HFFc6 (cell line): Measurements from ENCODE around the gene MARCHF3. TPM values are rescaled to one million over a fixed set of nuclear protein-coding genes. Genes with fewer than 3 reads are reported as not detected.

ENCODE experiments used
- DNase-seq: peaks from one replicate; pipeline ENCODE4 v3.0.0-alpha.2; 2018
- H3K27ac Mint-ChIP-seq: 2 replicates; pipeline ENCODE4 v1.8.0; 2020; ENCODE audit warnings: mild to moderate bottlenecking, mixed read lengths
- H3K27me3 Mint-ChIP-seq: 2 replicates; pipeline ENCODE4 v1.8.0; 2021; ENCODE audit warnings: mild to moderate bottlenecking, moderate library complexity, mixed read lengths; ENCODE audit not compliant: insufficient read depth
- H3K36me3 Mint-ChIP-seq: 2 replicates; pipeline ENCODE4 v1.8.0; 2021; ENCODE audit warnings: low read depth, mixed read lengths
- H3K4me1 Mint-ChIP-seq: 2 replicates; pipeline ENCODE4 v1.8.0; 2020; ENCODE audit warnings: low read depth, mixed read lengths
- H3K4me3 Mint-ChIP-seq: 2 replicates; pipeline ENCODE4 v1.8.0; 2020; ENCODE audit warnings: mild to moderate bottlenecking, moderate library complexity, mixed read lengths
- H3K9me3 Mint-ChIP-seq: 2 replicates; pipeline ENCODE4 v1.8.0; 2020; ENCODE audit warnings: mild to moderate bottlenecking, mixed read lengths
- CTCF ChIP-seq: fragments of 200-600 bp; sonication (generic); IDR thresholded peaks from 2 replicates; pipeline ENCODE4 v1.5.0; 2021; ENCODE audit warnings: antibody characterized with exemption, mild to moderate bottlenecking
- total RNA-seq, 6 experiments: library from RNA; stranded (reverse); fragmentation: NEBNext Ultra II Directional; extraction: Animal tissue kit (Norgen Biotek cat#: 25700); gene quantifications; 2 replicates in 1 of 6; 3 replicates in 5 of 6; pipeline ENCODE4 v1.2.3, GENCODE V29; 2021

MARCHF3 gene
- total RNA-seq, 6 experiments from 2014 or later: 12.3 to 17.8 (median 13.3) TPM

- Mint-ChIP-seq H3K4me1 (peaks cover 38% of the 10 kb centered on the region), H3K36me3 (no peaks in the 10 kb centered on the region), H3K4me3 (peak overlapping the region; percentile 33), H3K9me3 (no peaks in the 10 kb centered on the region), H3K27ac (peak overlapping the region; percentile 64), H3K27me3 (no peaks in the 10 kb centered on the region)
- peak; percentile 71 for DNase-seq
- no peak for TF ChIP-seq CTCF
Observed at GRCh38 chr5:126938466-126938865, 91.9 kb downstream of the MARCHF3 start.

- Mint-ChIP-seq H3K36me3 (no peaks in the 10 kb centered on the region), H3K9me3 (no peaks in the 10 kb centered on the region), H3K27ac (peak overlapping the region; percentile 64; the same call in 1 of the 2 replicates), H3K4me1 (peaks cover 38% of the 10 kb centered on the region), H3K27me3 (no peaks in the 10 kb centered on the region), H3K4me3 (no peak overlapping the region)
- no peak for TF ChIP-seq CTCF
- DNase-seq: no peak
Observed at GRCh38 chr5:126937771-126938170, 92.6 kb downstream of the MARCHF3 start.

- no peak overlapping the region for H3K4me3 Mint-ChIP-seq
- no peaks in the 10 kb centered on the region for H3K27me3 Mint-ChIP-seq
- H3K36me3 Mint-ChIP-seq: no peaks in the 10 kb centered on the region
- no peak for DNase-seq
- peaks cover 38% of the 10 kb centered on the region for H3K4me1 Mint-ChIP-seq
- H3K9me3 Mint-ChIP-seq: no peaks in the 10 kb centered on the region
- TF ChIP-seq CTCF: no peak
- no peak overlapping the region for H3K27ac Mint-ChIP-seq
Observed at GRCh38 chr5:126936775-126937418, 93.5 kb downstream of the MARCHF3 start.

GRCh38 chr5:126931963-126932660, 98.2 kb downstream of the MARCHF3 start:
- Mint-ChIP-seq H3K27ac (no peak overlapping the region), H3K4me1 (peaks cover 6% of the 10 kb centered on the region), H3K27me3 (no peaks in the 10 kb centered on the region), H3K4me3 (no peak overlapping the region), H3K9me3 (no peaks in the 10 kb centered on the region), H3K36me3 (no peaks in the 10 kb centered on the region)
- no peak for TF ChIP-seq CTCF
- DNase-seq: no peak

GRCh38 chr5:126928041-126928440, 102.3 kb downstream of the MARCHF3 start:
- Mint-ChIP-seq H3K9me3 (no peaks in the 10 kb centered on the region), H3K36me3 (no peaks in the 10 kb centered on the region), H3K27ac (no peak overlapping the region), H3K27me3 (peaks cover 1% of the 10 kb centered on the region; the same call in 1 of the 2 replicates), H3K4me3 (no peak overlapping the region), H3K4me1 (peaks cover 11% of the 10 kb centered on the region; the same call in 1 of the 2 replicates)
- no peak for TF ChIP-seq CTCF
- DNase-seq: no peak
